Epidermal melanocyte (primary cell): Measurements from ENCODE around the gene CRY2.

Source experiments
- DNase-seq: peaks from one replicate; pipeline ENCODE4 v3.0.0; 2011; ENCODE audit warnings: low spot score; ENCODE audit not compliant: insufficient read length

CRY2 gene

DNA sequence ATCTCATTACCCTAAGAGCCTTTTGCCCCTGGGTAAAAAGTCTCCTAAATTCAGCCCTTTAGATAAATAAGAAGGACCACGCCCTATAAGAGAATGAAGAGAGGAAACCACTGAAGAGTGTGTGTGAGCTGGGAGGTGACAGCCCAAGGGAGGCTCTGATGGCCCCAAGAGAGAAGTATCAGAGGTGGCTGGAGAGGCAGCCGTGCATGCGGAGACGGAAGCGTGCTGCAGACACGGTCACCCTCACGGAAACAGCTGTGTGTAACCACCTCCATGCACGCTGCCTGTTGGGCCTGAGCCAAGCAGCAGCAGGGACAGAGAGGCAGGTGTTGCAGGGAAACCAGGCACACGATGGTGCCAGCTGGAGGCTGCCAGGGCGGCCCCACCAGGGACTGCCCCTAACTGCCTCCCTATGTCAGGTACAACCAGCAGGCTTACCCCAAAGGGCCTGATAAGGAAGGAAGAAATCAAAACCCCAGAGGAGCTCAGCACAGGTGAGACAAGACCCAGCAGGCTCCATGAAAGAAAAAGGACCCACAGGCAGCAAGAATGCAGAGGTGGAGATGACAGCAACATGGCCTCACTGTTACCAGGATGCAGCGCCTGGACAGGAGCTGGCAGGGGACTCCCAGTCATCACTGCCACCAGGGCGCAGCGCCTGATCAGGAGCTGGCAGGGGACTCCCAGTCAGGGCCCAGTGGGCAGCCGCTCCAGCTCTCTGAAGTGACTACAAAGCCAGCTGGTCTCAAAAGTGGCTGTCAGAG, 82.9 kb downstream of the CRY2 start:
- no peak for DNase-seq

DNA sequence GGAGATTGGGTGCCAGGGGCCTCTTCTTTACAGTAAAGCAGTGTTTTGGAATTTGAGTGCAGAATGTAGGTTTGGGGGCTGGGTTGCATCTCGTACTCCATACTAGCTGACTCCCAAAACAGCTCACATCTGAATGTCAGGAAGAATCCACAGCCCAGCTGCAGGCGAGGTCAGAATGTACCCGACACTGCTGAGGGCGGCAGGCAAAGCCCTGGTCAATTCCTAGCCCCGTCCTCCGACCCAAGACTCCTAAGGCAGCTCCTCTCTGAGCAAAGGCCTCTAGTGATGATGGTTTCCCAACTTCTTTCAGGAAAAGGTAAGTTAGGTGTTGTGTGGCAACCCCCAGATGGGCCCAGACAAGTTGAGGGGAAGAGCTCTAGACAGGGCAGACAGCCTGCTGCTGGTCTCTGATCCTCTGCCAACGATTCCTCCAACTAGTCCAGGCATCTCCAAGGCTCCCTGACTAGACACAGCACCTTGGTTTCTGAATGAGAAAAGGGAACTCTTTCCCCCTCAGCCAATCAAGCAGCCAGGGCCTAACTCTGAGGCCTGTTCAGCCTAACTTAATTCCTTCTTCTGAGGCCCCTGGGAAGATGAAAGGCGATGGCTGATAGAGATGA, 83.8 kb downstream of the CRY2 start:
- no peak for DNase-seq

- no peak for DNase-seq
Measured at GRCh38 chr11:45931739-45932138, 84.5 kb downstream of the CRY2 start.

DNA sequence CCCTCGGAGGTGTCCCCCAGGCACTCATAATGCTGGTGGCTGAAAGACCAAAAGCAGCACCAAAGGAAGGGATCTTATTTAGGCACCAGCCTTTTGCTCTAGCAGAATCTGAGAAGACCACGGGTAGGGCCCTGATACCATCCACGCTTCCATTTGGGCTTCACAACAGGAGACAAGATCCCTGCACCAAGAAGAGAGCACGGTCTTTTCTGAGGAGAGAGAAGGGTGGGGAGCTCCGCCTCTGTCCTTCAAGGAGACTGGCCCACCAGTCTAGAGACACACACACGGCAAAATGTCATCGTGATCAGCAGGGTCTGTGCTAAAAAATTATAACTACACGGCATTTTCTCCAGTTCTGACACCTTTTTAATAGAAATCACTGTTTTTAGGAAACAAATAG, 84.9 kb downstream of the CRY2 start:
- DNase-seq: no peak
